Endothelial cell (in vitro differentiated cells): Measurements from ENCODE around the gene BHMT. TPM values are rescaled to one million over a fixed set of nuclear protein-coding genes. Genes with fewer than 3 reads are reported as not detected.

ENCODE experiments used
- DNase-seq: peaks from one replicate; pipeline ENCODE4 v3.0.0; 2021; ENCODE audit warnings: low spot score
- H3K27ac Mint-ChIP-seq: one replicate; pipeline ENCODE4 v1.8.0; 2021; ENCODE audit warnings: mixed read lengths, inconsistent platforms; ENCODE audit not compliant: unreplicated experiment
- H3K27me3 Mint-ChIP-seq: one replicate; pipeline ENCODE4 v1.8.0; 2021; ENCODE audit warnings: mild to moderate bottlenecking, moderate library complexity, mixed read lengths, inconsistent platforms; ENCODE audit not compliant: unreplicated experiment
- H3K36me3 Mint-ChIP-seq: one replicate; pipeline ENCODE4 v1.8.0; 2021; ENCODE audit warnings: mild to moderate bottlenecking, low read depth, mixed read lengths, inconsistent platforms; ENCODE audit not compliant: unreplicated experiment
- H3K4me1 Mint-ChIP-seq: one replicate; pipeline ENCODE4 v1.8.0; 2021; ENCODE audit warnings: mild to moderate bottlenecking, mixed read lengths, inconsistent platforms; ENCODE audit not compliant: unreplicated experiment
- H3K4me3 Mint-ChIP-seq: one replicate; pipeline ENCODE4 v1.8.0; 2021; ENCODE audit warnings: mild to moderate bottlenecking, mixed read lengths, inconsistent platforms; ENCODE audit not compliant: unreplicated experiment
- H3K9me3 Mint-ChIP-seq: one replicate; pipeline ENCODE4 v1.8.0; 2021; ENCODE audit warnings: mixed read lengths, inconsistent platforms; ENCODE audit not compliant: unreplicated experiment
- CTCF ChIP-seq: fragments of 200-600 bp; sonication (generic); IDR thresholded peaks from one replicate; pipeline ENCODE4 v1.5.0; 2021; ENCODE audit warnings: antibody characterized with exemption; ENCODE audit not compliant: unreplicated experiment
- total RNA-seq: library from RNA; stranded (reverse); fragmentation: NEBNext Ultra II Directional; extraction: Animal tissue kit (Norgen Biotek cat#: 25700); gene quantifications from one replicate; pipeline ENCODE4 v1.2.1, GENCODE V29; 2021; ENCODE audit not compliant: unreplicated experiment

BHMT gene
- total RNA-seq, 1 donor from 2014 or later: not detected

GRCh38 chr5:79111960-79112702 lies 522 bp downstream of the BHMT start:
- Mint-ChIP-seq H3K4me1 (peaks cover 8% of the 10 kb centered on the region), H3K36me3 (no peaks in the 10 kb centered on the region), H3K9me3 (no peaks in the 10 kb centered on the region), H3K27ac (no peak overlapping the region), H3K4me3 (no peak overlapping the region), H3K27me3 (peaks cover 4% of the 10 kb centered on the region)
- DNase-seq: no peak
- no peak for TF ChIP-seq CTCF

- Mint-ChIP-seq H3K4me3 (no peak overlapping the region), H3K36me3 (no peaks in the 10 kb centered on the region), H3K9me3 (no peaks in the 10 kb centered on the region), H3K27ac (no peak overlapping the region), H3K4me1 (peaks cover 3% of the 10 kb centered on the region), H3K27me3 (peaks cover 4% of the 10 kb centered on the region)
- no peak for DNase-seq
- TF ChIP-seq CTCF: no peak
Observed at GRCh38 chr5:79112703-79113058, 1.1 kb downstream of the BHMT start.

GRCh38 chr5:79119486-79119885 lies 7.9 kb downstream of the BHMT start:
- H3K27ac Mint-ChIP-seq: no peak overlapping the region
- no peak for DNase-seq
- H3K36me3 Mint-ChIP-seq: no peaks in the 10 kb centered on the region
- TF ChIP-seq CTCF: no peak
- no peaks in the 10 kb centered on the region for H3K4me1 Mint-ChIP-seq
- no peaks in the 10 kb centered on the region for H3K9me3 Mint-ChIP-seq
- no peak overlapping the region for H3K4me3 Mint-ChIP-seq
- H3K27me3 Mint-ChIP-seq: no peaks in the 10 kb centered on the region

- Mint-ChIP-seq H3K4me3 (no peak overlapping the region), H3K27me3 (no peaks in the 10 kb centered on the region), H3K36me3 (no peaks in the 10 kb centered on the region), H3K4me1 (no peaks in the 10 kb centered on the region), H3K9me3 (no peaks in the 10 kb centered on the region), H3K27ac (no peak overlapping the region)
- no peak for DNase-seq
- TF ChIP-seq CTCF: no peak
Observed at GRCh38 chr5:79120221-79120620, 8.6 kb downstream of the BHMT start.

- no peak for DNase-seq
- Mint-ChIP-seq H3K36me3 (no peaks in the 10 kb centered on the region), H3K4me1 (no peaks in the 10 kb centered on the region), H3K27me3 (no peaks in the 10 kb centered on the region), H3K9me3 (no peaks in the 10 kb centered on the region), H3K27ac (no peak overlapping the region), H3K4me3 (no peak overlapping the region)
- TF ChIP-seq CTCF: no peak
Observed at GRCh38 chr5:79122973-79123372, 11.4 kb downstream of the BHMT start.
